T-helper 2 cell treated with Interferon-gamma antibody and Interleukin-4, amounts not matched to agents 100 ng/mL and 5 ng/mL, for 36 hours (primary cell): ENCODE results near the gene TMEM88. TPM values are rescaled to one million over a fixed set of nuclear protein-coding genes. Genes with fewer than 3 reads are reported as not detected.
"Not testable (repeated sequence)": the region's sequence is repeated elsewhere in the genome, so short reads cannot be mapped to it uniquely, and the experiment has no call there.

Source experiments
- intact Hi-C: fragments of 100-400 bp; cut with micrococcal nuclease; formaldehyde crosslinking; loops from one replicate; pipeline ENCODE4 v1.15.1; 2023
- total RNA-seq: library from RNA; stranded (reverse); gene quantifications from 2 replicates; pipeline ENCODE4 v1.2.3, GENCODE V29; 2022

TMEM88 gene
- total RNA-seq = 0.57 and 0.82 TPM in 2 replicates

DNA sequence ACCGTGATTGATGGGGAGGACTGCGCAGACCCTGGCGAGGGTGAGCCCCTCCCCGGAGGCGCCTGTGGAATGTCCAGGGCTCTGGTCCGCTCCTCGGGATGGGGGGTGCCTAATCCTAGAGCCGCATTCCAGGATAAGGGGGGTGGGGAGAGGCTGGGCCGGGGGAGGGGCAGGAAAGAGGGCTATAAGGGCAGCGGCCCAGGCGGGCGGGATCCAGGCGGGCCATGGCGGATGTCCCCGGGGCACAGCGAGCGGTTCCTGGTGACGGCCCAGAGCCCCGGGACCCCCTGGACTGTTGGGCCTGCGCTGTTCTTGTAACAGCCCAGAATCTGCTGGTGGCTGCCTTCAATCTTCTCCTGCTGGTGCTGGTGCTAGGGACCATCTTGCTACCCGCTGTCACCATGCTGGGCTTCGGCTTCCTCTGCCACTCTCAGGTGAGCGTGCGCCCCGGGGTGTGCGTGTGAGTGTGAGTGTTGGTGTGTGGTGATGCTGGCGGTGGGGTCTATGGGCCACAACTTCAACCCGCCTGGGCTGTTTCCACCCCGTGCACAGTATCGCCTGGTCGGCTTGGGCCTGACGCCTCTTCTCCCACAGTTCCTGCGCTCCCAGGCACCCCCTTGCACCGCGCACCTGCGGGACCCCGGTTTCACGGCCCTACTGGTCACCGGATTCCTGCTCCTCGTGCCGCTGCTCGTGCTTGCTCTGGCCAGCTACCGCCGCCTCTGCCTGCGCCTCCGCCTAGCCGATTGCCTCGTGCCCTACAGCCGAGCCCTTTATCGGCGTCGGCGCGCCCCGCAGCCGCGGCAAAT is at the start of gene TMEM88:
TMEM88 (plus strand) TSS at position 216 of the 809 bp plus-strand sequence; CDS start at position 225, 9 bp downstream.
- intact Hi-C loops = loop anchor here (5.0 to 10.0 kb wide), 2 partner anchors 113 to 620 kb away; partner anchors contain the start of genes DVL2 and PHF23

DNA sequence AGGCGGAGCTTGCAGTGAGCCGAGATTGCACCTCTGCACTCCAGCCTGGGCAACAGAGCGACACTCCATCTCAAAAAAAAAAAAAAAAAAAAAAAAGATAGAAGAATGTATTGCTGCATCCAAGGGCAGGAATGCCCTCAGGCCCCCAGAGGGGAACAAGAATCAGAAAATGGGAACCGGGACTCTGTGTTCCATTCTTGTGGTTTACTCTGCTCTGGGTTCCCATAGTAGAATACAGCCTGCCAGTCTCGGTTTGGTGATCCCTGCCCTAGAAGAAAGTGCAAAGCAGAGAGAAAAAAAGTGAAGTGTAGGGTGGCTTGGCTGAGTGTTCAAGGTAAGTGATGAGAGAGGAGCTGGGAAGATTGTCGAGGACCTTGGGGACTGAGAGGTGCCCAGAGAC is 48.3 kb upstream of the TMEM88 start:
- intact Hi-C loops = no loop called here

GRCh38 chr17:7807206-7807605 is 47.7 kb upstream of the TMEM88 start:
- intact Hi-C loops = no loop called here

GRCh38 chr17:7809086-7809790 is 45.6 kb upstream of the TMEM88 start:
- intact Hi-C loops = no loop called here

GRCh38 chr17:7809791-7810343 is 45.0 kb upstream of the TMEM88 start:
- intact Hi-C loops = not testable (repeated sequence)

DNA sequence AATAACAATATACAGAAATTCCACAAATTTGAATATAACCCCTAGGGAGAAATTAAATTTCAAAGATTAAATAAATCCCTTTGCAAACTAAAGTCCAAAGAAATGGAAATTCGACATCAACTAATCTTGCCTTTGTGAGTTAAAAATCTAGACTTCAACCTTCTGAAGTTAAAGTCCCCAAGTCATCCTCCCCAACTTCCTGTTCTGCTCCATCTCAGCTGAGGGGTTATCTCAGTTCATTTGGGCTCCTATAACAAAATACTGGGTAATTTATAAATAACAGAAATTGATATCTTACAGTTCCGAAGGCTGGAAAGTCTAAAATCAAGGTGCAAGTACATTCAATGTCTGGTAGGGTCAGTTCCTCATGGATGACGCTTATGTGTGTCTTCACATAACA is 43.6 kb upstream of the TMEM88 start:
- intact Hi-C loops = no loop called here

- intact Hi-C loops = no loop called here
Measured at GRCh38 chr17:7814969-7815368, 39.9 kb upstream of the TMEM88 start.

- intact Hi-C loops = no loop called here
Measured at GRCh38 chr17:7816926-7817642, 37.8 kb upstream of the TMEM88 start.

GRCh38 chr17:7817643-7817964 is 37.3 kb upstream of the TMEM88 start:
- intact Hi-C loops = no loop called here

- intact Hi-C loops = no loop called here
Measured at GRCh38 chr17:7818026-7818425, 36.8 kb upstream of the TMEM88 start.

DNA sequence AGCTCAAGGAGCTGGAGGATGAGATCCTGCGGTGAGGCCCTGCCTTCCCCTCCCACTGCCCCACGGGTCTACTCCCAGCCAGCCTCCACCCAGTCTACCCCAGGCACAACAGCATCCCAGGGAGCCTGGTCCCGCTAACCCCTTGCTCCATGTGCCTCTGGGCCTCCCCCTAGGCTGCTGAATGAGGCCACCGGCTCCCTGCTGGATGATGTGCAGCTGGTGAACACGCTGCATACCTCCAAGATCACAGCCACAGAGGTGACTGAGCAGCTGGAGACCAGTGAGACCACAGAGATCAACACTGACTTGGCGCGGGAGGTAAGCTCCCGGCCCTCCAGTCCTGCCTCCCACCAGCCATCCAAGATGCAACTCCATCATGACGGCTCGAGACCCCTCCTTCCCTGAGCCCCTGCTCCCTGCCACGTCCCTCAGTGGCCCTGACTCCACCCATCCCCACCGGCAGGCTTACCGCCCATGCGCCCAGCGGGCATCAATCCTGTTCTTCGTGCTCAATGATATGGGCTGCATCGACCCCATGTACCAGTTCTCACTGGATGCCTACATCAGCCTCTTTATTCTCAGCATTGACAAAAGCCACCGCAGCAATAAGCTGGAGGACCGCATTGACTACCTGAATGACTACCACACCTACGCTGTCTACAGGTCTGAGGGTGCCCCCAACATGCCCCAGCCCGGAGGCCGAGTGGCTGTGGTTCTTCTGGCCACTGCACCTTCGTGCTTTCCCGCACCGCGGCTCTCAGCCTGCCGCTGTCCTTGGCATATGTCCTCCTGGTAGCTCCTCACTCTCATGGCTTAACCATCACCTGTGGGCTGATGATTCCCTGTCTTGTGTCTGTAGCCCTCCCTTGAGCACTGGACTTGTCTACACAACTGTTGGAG is 35.9 kb upstream of the TMEM88 start:
- intact Hi-C loops = no loop called here

GRCh38 chr17:7820231-7820630 is 34.6 kb upstream of the TMEM88 start:
- intact Hi-C loops = loop anchor here (10.0 kb wide), 1 partner anchor 75 kb away; no protein-coding TSS in a partner anchor

- intact Hi-C loops = loop anchor here (1.0 to 10.0 kb wide), 4 partner anchors 29 to 167 kb away; no protein-coding TSS in a partner anchor
Measured at GRCh38 chr17:7822126-7822525, 32.7 kb upstream of the TMEM88 start.

DNA sequence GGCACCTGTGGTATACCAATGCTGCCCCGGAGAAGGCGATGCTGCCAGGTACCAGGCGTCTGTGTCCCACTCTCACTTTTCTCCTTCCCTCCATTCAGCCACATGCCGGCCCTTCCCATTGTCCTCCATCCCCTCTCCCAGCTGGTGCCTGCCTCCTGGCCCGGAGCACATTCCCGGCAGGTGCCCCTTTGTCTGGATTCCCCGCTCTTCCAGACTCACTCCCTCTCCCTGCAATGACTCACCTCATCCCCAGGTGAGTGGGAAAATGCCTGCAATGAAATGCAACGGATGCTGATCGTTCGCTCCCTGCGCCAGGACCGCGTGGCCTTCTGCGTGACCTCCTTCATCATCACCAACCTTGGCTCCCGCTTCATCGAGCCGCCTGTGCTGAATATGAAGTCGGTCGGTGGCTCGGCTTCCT is 31.3 kb upstream of the TMEM88 start:
- intact Hi-C loops = loop anchor here (2.0 to 10.0 kb wide), 2 partner anchors 79 to 165 kb away; no protein-coding TSS in a partner anchor

GRCh38 chr17:7824021-7824924 is 30.6 kb upstream of the TMEM88 start:
- intact Hi-C loops = loop anchor here (10.0 kb wide), 1 partner anchor 79 kb away; no protein-coding TSS in a partner anchor

GRCh38 chr17:7825206-7825990 is 29.5 kb upstream of the TMEM88 start:
- intact Hi-C loops = loop anchor here (5.0 to 10.0 kb wide), 2 partner anchors 81 to 232 kb away; no protein-coding TSS in a partner anchor

DNA sequence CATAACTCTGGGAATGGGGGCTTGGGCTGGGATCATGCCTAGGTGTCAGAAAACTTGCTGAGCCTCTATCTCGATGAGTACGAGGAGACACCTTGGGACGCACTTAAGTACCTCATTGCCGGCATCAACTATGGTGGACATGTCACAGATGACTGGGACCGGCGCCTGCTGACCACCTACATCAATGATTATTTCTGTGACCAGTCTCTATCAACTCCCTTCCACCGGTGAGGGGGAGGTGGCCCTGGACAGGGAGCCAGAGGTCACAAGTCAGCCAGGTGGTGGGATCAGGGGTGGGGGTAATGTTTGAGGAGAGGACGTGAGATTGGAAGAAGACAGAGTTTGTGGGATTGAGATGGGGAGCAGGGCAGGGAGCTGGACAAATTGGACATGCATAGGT is 24.2 kb upstream of the TMEM88 start:
- intact Hi-C loops = loop anchor here (10.0 kb wide), 2 partner anchors 216 to 294 kb away; partner anchors contain the start of genes FXR2 and HES7

GRCh38 chr17:7831233-7831632 is 23.6 kb upstream of the TMEM88 start:
- intact Hi-C loops = loop anchor here (10.0 kb wide), 2 partner anchors 216 to 294 kb away; partner anchors contain the start of genes FXR2 and HES7
